Lower lobe of right lung (tissue), 2 donors: ENCODE data around the gene KCNH5. TPM values are rescaled to one million over a fixed set of nuclear protein-coding genes. Genes with fewer than 3 reads are reported as not detected.

ENCODE experiments used
- ATAC-seq, 2 donors: fragments of 200-7000 bp; cut with Tn5 transposase; one replicate each; pipeline ENCODE4 v1.9.1; 2020 to 2022; ENCODE audit warnings: mild to moderate bottlenecking in 2 of 2, moderate library complexity in 2 of 2
- DNase-seq: peaks from one replicate; pipeline ENCODE4 v3.0.0-alpha.2; 2020
- H3K27ac ChIP-seq: fragments of 200-600 bp; one replicate; pipeline ENCODE4 v1.8.0; 2022
- H3K27me3 ChIP-seq: fragments of 200-600 bp; one replicate; pipeline ENCODE4 v1.8.0; 2022; ENCODE audit warnings: low read depth
- H3K36me3 ChIP-seq: fragments of 200-600 bp; one replicate; pipeline ENCODE4 v1.8.0; 2022; ENCODE audit warnings: mild to moderate bottlenecking
- H3K4me1 ChIP-seq: fragments of 200-600 bp; one replicate; pipeline ENCODE4 v1.8.0; 2022
- H3K4me3 ChIP-seq: fragments of 200-600 bp; one replicate; pipeline ENCODE4 v1.8.0; 2022; ENCODE audit warnings: mild to moderate bottlenecking
- H3K9me3 ChIP-seq: fragments of 200-600 bp; one replicate; pipeline ENCODE4 v1.8.0; 2022
- intact Hi-C: fragments of 100-400 bp; cut with DNase I; formaldehyde crosslinking; loops from one replicate; pipeline ENCODE4 v1.11.0; 2022
- total RNA-seq: library from RNA; stranded (reverse); fragmentation: NEBNext Ultra II Directional; extraction: Animal tissue kit (Norgen Biotek cat#: 25700); gene quantifications from one replicate; pipeline ENCODE4 v1.2.1, GENCODE V29; 2021
- TF ChIP-seq, protein P1 (sequence below): fragments of 200-600 bp; IDR thresholded peaks from one replicate; pipeline ENCODE4 v1.8.0; 2022; ENCODE audit warnings: antibody characterized with exemption, mild to moderate bottlenecking
- donor health status: DM: no; HTN: yes; CAD: no; lungs with severe emphysema.

The KCNH5 gene
- total RNA-seq, 1 donor from 2014 or later = not detected

GRCh38 chr14:62694075-62694474 is 351.2 kb downstream of the KCNH5 start:
- no peaks in the 10 kb centered on the region for H3K9me3 ChIP-seq
- no peaks in the 10 kb centered on the region for H3K4me1 ChIP-seq
- TF ChIP-seq, protein P1, sequence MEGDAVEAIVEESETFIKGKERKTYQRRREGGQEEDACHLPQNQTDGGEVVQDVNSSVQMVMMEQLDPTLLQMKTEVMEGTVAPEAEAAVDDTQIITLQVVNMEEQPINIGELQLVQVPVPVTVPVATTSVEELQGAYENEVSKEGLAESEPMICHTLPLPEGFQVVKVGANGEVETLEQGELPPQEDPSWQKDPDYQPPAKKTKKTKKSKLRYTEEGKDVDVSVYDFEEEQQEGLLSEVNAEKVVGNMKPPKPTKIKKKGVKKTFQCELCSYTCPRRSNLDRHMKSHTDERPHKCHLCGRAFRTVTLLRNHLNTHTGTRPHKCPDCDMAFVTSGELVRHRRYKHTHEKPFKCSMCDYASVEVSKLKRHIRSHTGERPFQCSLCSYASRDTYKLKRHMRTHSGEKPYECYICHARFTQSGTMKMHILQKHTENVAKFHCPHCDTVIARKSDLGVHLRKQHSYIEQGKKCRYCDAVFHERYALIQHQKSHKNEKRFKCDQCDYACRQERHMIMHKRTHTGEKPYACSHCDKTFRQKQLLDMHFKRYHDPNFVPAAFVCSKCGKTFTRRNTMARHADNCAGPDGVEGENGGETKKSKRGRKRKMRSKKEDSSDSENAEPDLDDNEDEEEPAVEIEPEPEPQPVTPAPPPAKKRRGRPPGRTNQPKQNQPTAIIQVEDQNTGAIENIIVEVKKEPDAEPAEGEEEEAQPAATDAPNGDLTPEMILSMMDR = no peak
- ATAC-seq (no peak), DNase-seq (no peak)
- H3K4me3 ChIP-seq = no peak overlapping the region
- H3K27ac ChIP-seq = no peak overlapping the region
- intact Hi-C loops = no loop called here
- no peaks in the 10 kb centered on the region for H3K27me3 ChIP-seq
- H3K36me3 ChIP-seq = no peaks in the 10 kb centered on the region

DNA sequence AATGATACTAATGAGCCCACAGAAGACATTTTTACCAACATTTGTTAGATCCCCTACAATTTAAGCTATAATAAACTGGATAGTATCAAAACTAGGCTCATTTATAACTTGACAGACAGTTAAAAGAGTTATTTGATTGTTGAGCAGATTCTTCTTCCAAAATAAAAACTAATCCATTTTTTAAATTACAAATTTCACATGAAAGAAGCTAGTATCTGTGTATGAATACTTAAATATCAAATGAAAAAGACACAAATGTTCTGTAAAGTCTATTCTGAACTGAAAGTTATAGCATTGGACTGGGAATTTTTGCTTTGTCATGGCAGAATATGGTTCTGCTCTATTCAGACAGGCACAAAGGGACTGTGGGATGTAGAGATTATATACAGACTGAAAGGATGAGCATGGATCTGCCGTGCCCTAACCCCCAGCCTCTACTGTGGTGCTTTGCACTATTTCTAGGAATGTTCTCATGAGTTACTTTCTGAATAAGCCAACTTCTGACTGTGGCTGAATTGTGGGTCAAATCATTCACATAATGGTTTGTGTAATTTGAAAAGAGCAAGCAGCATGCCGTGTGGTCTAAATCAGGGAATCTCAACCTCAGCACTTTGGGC is 352.7 kb downstream of the KCNH5 start:
- ATAC-seq = peak in 1 of 2 donors; percentile 36

DNA sequence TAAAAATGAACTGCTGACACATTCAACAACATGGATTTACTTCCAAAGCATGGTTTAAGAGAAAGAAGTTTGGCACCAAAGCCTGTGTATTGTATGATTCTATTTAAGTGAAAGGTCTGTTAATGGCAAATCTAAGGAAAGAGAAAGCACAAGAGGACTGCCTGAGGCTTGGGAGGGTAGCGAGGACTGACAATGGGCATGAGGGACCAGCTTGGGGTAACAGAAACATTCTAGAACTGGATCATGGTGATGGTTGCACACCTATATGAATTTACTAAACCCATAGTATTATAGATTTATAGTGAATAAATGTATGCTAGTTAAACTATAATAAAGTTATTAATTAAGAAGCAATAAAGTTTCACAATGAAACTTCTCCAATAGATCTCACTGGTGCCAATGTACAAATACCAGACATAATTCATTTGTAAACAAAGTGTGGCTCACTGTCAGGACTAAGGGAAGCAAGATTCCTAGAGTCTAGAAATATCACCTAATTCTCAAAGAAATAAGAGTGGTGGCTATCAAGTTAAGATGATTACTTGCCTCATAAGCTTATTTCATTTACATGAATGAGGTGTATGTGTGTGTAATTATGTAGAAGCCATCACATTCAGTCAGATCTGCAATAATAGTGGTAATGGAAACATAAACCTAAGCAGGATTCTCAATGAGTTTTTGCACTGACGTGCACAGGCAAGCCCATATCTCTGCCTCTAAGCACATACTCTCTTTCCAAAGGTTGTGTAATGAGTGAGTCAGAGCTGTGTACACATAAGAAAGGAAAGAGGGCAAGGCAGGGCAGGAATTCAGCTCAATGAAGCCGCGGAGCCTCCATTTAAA is 353.4 kb downstream of the KCNH5 start:
- Histone ChIP-seq H3K27ac (peak overlapping the region; percentile 63), H3K9me3 (no peaks in the 10 kb centered on the region), H3K27me3 (no peaks in the 10 kb centered on the region), H3K4me3 (no peak overlapping the region), H3K4me1 (no peaks in the 10 kb centered on the region), H3K36me3 (no peaks in the 10 kb centered on the region)
- intact Hi-C loops = no loop called here
- TF ChIP-seq, protein P1 = no peak
- DNase-seq (no peak), ATAC-seq (peak; percentile 97 to 100)

More for the DNA sequence above, 352.7 kb downstream of the KCNH5 start:
- Histone ChIP-seq H3K9me3 (no peaks in the 10 kb centered on the region), H3K27ac (peak overlapping the region; percentile 63), H3K4me3 (no peak overlapping the region), H3K27me3 (no peaks in the 10 kb centered on the region), H3K4me1 (no peaks in the 10 kb centered on the region), H3K36me3 (no peaks in the 10 kb centered on the region)
- intact Hi-C loops = no loop called here
- TF ChIP-seq, protein P1 = no peak
- no peak for DNase-seq

- H3K27me3 ChIP-seq = no peaks in the 10 kb centered on the region
- no peak for DNase-seq
- intact Hi-C loops = no loop called here
- no peak for ATAC-seq
- TF ChIP-seq, protein P1 = no peak
- H3K36me3 ChIP-seq = no peaks in the 10 kb centered on the region
- H3K4me1 ChIP-seq = no peaks in the 10 kb centered on the region
- no peaks in the 10 kb centered on the region for H3K9me3 ChIP-seq
- H3K27ac ChIP-seq = no peak overlapping the region
- no peak overlapping the region for H3K4me3 ChIP-seq
Observed at GRCh38 chr14:62689733-62690132, 355.5 kb downstream of the KCNH5 start.

GRCh38 chr14:62687818-62688217 is 357.4 kb downstream of the KCNH5 start:
- DNase-seq = no peak
- no peaks in the 10 kb centered on the region for H3K4me1 ChIP-seq
- intact Hi-C loops = no loop called here
- TF ChIP-seq, protein P1 = no peak
- no peak overlapping the region for H3K27ac ChIP-seq
- ATAC-seq = no peak
- H3K9me3 ChIP-seq = no peaks in the 10 kb centered on the region
- H3K36me3 ChIP-seq = no peaks in the 10 kb centered on the region
- no peak overlapping the region for H3K4me3 ChIP-seq
- H3K27me3 ChIP-seq = no peaks in the 10 kb centered on the region
